Adrenal gland (tissue), 12 donors: ENCODE measurements around the gene ITGA2B. TPM values are rescaled to one million over a fixed set of nuclear protein-coding genes. Genes with fewer than 3 reads are reported as not detected.
A peak's percentile ranks its signal among the peaks of the same experiment; 100 is the strongest.

Source experiments
- DNase-seq, 7 donors: peaks; one replicate each; pipeline ENCODE4 v3.0.0-alpha.2; 2019 to 2020
- H3K27ac ChIP-seq, 5 donors: fragments of 200-600 bp; sonication (generic) in 4 of 5; 1 replicate in 3 of 5; 2 replicates in 2 of 5; pipeline versions ENCODE4 v1.5.1 to v1.8.0; 2016 to 2020; ENCODE audit warnings: mild to moderate bottlenecking in 1 of 5
- H3K27me3 ChIP-seq: fragments of 200-600 bp; 2 replicates; pipeline ENCODE4 v1.8.0; 2021
- H3K36me3 ChIP-seq, 2 donors: fragments of 200-600 bp; replicated peaks in 1 of 2; 1 replicate in 1 of 2; 2 replicates in 1 of 2; pipeline versions ENCODE4 v1.5.1 to v1.8.0; 2018 to 2022
- H3K4me1 ChIP-seq, 2 donors: fragments of 200-600 bp; replicated peaks in 1 of 2; 1 replicate in 1 of 2; 2 replicates in 1 of 2; pipeline versions ENCODE4 v1.5.1 to v1.8.0; 2018 to 2021
- H3K4me3 ChIP-seq, 4 donors: fragments of 200-600 bp; sonication (generic) in 3 of 4; one replicate each; pipeline ENCODE4 v1.5.1; 2016 to 2018
- H3K9me3 ChIP-seq, 3 donors: fragments of 200-600 bp; sonication (generic) in 1 of 3; replicated peaks in 1 of 3; 1 replicate in 2 of 3; 2 replicates in 1 of 3; pipeline versions ENCODE4 v1.5.1 to v1.8.0; 2016 to 2021
- CTCF ChIP-seq, 6 experiments: fragments of 450-650 bp in 4 of 6; fragments of 200-600 bp in 2 of 6; sonication (generic) in 1 of 6; IDR thresholded peaks; 1 replicate in 5 of 6; 2 replicates in 1 of 6; pipeline versions ENCODE4 v1.5.1 to v1.8.0; 2016 to 2021; ENCODE audit warnings: antibody characterized with exemption in 6 of 6, mild to moderate bottlenecking in 2 of 6, moderate library complexity in 1 of 6
- POLR2A ChIP-seq, 2 donors: fragments of 450-650 bp; IDR thresholded peaks; one replicate each; pipeline ENCODE4 v1.6.1; 2017; ENCODE audit warnings: antibody characterized with exemption in 2 of 2, mild to moderate bottlenecking in 2 of 2, moderate library complexity in 1 of 2
- WGBS, 4 donors: extraction: QIAGEN DNeasy Blood & Tissue Kit in 2 of 4; methylation state at CpG; one replicate each; pipeline versions ENCODE4 v1.1.5 to v1.1.7; 2013 to 2017; 5-methylcytosine and 5-hydroxymethylcytosine counted together
- intact Hi-C, 2 donors: fragments of 100-400 bp; cut with DNase I; formaldehyde crosslinking; loops; one replicate each; pipeline versions ENCODE4 v1.14.1 to v1.15.0; 2022 to 2023
- polyA plus RNA-seq, 3 donors: library from polyadenylated mRNA; stranded (reverse); fragments of 200-250 nt in 2 of 3; fragments of 350-450 nt in 1 of 3; fragmentation: Illumina TruSeq in 1 of 3; extraction: RNeasy Lipid Tissue Mini Kit (QIAGEN cat#74804) in 1 of 3; gene quantifications; one replicate each; pipeline ENCODE4 v1.2.3, GENCODE V29; 2013 to 2014
- total RNA-seq, 9 donors: library from RNA; depleted of rRNA in 4 of 9; stranded (reverse); fragments of >200 nt in 4 of 9; fragments of 120-200 nt in 1 of 9; fragmentation: NEBNext Ultra II Directional in 1 of 9; extraction: Animal tissue kit (Norgen Biotek cat#: 25700) in 1 of 9; gene quantifications; one replicate each; pipeline versions ENCODE4 v1.1.0 to v1.2.4, GENCODE V29; 2013 to 2023
- donor health status: healthy with polysubstance abuse.
- donor health status: Bipolar disorder and iron deficiency.
- donor health status: DM: yes; HTN: yes; CAD: no.
- donor health status: DM: no; HTN: no; CAD: no.
- donor health status: DM: no; HTN: no; CAD: no.
- donor health status: DM: yes; HTN: yes; CAD: no.

Gene ITGA2B
- total and polyA plus RNA-seq, 12 donors: 0.06 to 3.2 (median 0.74) TPM; not detected in 1

GRCh38 chr17:44327715-44328449 is 61.6 kb downstream of the ITGA2B start:
- TF ChIP-seq POLR2A (IDR thresholded peaks at IDR 0.05) (no peak), CTCF (IDR thresholded peaks at IDR 0.05) (no peak)
- WGBS, 4 donors: 63 to 72% (median 69%) methylated on average over 6 to 7 of the region's 7 CpGs
- intact Hi-C loops: loop anchor here in 1 of 2 donors (2.0 kb wide), 1 partner anchor 109 kb away; the partner anchor contains the start of gene UBTF

DNA sequence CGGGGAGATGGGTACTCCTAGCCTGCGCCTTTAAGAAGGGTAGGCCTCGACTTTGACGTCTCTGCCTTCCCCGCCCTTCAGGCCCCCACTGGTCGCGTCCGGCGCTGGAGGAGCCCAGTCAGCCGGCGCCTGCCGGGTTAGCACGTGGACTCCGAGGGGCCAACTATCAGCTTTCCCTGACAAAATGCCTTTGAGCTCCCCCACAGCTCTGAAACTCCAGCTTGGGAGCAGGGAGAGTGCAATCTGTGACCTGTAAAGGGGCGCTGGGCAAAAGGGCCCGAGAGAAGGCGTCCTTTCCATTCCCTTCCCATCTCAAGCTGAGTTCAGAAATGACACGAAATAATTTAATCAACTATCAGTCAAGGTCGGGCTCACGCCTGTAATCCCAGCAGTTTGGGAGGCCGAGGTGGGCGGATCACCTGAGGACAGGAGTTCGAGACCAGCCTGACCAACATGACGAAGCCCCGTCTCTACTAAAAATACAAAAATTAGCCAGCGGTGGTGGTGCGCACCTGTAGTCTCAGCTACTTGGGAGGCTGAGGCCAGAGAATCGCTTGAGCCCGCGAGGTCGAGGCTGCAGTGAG is 62.5 kb downstream of the ITGA2B start:
- TF ChIP-seq POLR2A (IDR thresholded peaks at IDR 0.05) (no peak), CTCF (IDR thresholded peaks at IDR 0.05) (no peak)
- intact Hi-C loops: loop anchor here in 1 of 2 donors (2.0 kb wide), 1 partner anchor 108 kb away; the partner anchor contains the start of gene UBTF
- H3K27me3 ChIP-seq: no peaks in the 10 kb centered on the region
- peak overlapping the region in 1 of 4 donors; percentile 75 for H3K4me3 ChIP-seq
- no peaks in the 10 kb centered on the region for H3K9me3 ChIP-seq
- WGBS, 4 donors: 20 to 29% (median 24%) methylated on average over 25 to 31 of the region's 31 CpGs
- H3K4me1 ChIP-seq: peaks cover 17 to 36% of the 10 kb centered on the region in 2 donors
- peak overlapping the region in 2 of 5 donors; percentile 39 to 98 for H3K27ac ChIP-seq
- peak; percentile 97 to 98 (median 98) for DNase-seq
- H3K36me3 ChIP-seq: peaks cover 0 to 6% of the 10 kb centered on the region in 2 donors

More at GRCh38 chr17:44327715-44328449, 61.6 kb downstream of the ITGA2B start:
- Histone ChIP-seq H3K27me3 (no peaks in the 10 kb centered on the region), H3K36me3 (no peaks in the 10 kb centered on the region), H3K9me3 (no peaks in the 10 kb centered on the region), H3K27ac (no peak overlapping the region), H3K4me3 (no peak overlapping the region), H3K4me1 (peaks cover 17 to 36% of the 10 kb centered on the region in 2 donors)
- DNase-seq: no peak

DNA sequence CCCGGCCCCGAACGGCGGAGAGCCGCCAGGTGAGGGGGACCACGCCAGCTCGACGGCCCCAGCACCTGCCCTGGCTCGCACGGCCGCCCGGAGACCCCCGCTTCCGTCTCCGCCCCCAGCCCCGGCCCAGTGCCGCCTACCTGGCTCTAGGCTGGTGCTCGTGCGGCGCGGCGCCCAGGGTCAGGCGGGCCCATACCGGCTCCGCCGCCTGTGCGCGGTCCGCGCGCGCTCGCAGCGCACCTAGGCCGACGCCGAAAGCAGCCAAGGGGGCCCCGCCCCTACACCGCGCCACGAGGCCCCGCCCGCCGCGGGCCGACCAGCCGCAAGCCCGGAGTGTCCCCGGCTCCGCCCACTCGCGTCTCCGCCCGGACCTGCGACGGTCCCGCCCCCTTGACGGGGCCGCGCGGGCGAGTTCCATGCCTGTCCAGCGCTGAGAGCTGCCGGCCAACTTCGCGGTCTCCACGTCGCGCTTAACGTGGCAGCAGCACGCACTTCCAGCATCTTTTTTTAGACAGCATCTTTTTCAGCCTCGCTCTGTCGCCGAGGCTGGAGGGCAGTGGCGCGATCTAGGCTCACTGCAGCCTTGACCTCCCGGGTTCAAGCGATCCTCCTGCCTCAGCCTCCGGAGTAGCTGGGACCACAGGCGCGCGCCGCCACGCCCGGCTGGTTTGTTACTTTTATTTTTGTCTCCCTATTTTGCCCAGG is 64.7 kb downstream of the ITGA2B start, which contains the start of gene SLC25A39:
Gene SLC25A39 (minus strand): TSS at position 253 of the 705 bp plus-strand sequence. CDS start 1,261 bp downstream, outside the sequence.
- H3K27me3 ChIP-seq: no peaks in the 10 kb centered on the region
- peak; percentile 93 to 97 (median 94) for DNase-seq
- H3K27ac ChIP-seq: peak within 1 kb of the TSS; percentile 55 to 98 (median 91)
- H3K4me1 ChIP-seq: peaks cover 17 to 29% of the 10 kb centered on the region in 2 donors
- 0 to 1% (median 0%) methylated on average over 27 to 85 of the region's 85 CpGs for WGBS, 4 donors
- H3K9me3 ChIP-seq: no peaks in the 10 kb centered on the region
- peak within 1 kb of the TSS; percentile 70 to 88 (median 79) for H3K4me3 ChIP-seq
- H3K36me3 ChIP-seq: peaks cover 0 to 29% of the 10 kb centered on the region in 2 donors
- no peak for TF ChIP-seq CTCF (IDR thresholded peaks at IDR 0.05)
- TF ChIP-seq POLR2A (IDR thresholded peaks at IDR 0.05): peak; percentile 59 to 81
- intact Hi-C loops: loop anchor here in 1 of 2 donors (2.0 kb wide), 1 partner anchor 106 kb away; the partner anchor contains the start of gene UBTF
